HT1080 (cell line): ENCODE measurements around the gene ANKRD44. TPM values are rescaled to one million over a fixed set of nuclear protein-coding genes. Genes with fewer than 3 reads are reported as not detected.

Source experiments
- DNase-seq: peaks from one replicate; pipeline ENCODE4 v3.0.0-alpha.2; 2015; ENCODE audit warnings: low read depth
- total RNA-seq: library from RNA; depleted of rRNA; stranded (reverse); fragments of >200 nt; shearing (Covaris generic); gene quantifications from 2 replicates; pipeline ENCODE4 v1.2.3, GENCODE V29; 2014

The ANKRD44 gene
- total RNA-seq, 1 experiment from 2014 or later = 16.0 TPM

DNA sequence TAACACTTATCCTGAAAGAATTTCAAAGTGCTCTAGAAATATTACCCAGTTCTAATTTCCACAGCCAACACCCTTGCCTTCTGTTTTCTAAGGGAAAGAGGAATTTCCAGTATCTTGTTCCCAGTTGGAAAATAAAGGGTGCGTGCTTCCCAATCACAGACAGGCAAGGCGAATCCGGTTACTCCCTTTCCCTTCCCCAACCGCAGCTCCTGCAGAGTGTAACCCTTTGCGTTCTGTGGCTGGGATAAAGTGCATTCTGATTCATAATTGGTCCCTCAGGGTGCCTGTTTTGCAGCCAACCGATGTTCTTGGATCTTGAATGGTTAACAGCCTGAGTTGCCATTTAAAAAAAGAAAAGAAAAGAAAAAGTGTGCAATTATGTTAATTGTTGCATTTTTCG is 343.5 kb downstream of the ANKRD44 start:
- DNase-seq = peak; percentile 54

DNA sequence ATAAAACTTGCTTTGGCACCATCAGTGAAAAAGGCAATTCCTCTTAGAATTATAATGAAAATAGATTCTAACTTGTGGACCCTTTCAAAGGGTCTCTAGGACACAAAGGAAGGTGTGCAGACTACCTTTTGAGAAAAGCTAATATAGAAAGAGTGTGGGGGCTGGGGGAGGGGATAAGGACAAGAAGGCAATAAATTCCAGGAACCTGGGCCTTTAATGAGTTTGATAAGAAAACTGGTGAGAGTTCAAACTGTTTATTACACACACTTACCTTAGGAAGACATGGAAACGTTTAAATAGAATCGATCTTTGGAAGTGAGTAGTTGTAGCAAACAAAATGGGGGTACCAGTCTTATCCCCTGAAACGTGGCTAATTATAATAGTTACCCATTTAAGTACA is 344.5 kb downstream of the ANKRD44 start:
- DNase-seq = no peak

DNA sequence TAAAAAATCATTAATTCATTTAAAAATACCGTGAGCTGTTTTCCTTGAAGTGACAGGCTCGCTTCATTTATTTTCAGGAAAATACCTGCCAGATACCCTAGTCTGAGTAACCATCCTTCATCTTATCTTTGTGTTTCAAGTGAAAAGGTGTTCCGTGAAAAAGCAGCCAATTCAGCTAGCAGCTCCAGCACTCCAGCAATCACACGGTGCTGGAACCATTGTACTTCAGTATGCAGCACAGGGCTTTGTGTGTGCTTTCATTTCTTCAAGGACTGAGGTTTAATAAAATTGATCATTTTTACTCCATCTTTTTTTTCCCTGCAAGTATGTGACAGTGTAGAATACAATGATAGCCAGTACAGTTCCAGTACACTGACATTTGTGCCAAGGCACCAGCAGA is 344.9 kb downstream of the ANKRD44 start:
- DNase-seq = no peak

DNA sequence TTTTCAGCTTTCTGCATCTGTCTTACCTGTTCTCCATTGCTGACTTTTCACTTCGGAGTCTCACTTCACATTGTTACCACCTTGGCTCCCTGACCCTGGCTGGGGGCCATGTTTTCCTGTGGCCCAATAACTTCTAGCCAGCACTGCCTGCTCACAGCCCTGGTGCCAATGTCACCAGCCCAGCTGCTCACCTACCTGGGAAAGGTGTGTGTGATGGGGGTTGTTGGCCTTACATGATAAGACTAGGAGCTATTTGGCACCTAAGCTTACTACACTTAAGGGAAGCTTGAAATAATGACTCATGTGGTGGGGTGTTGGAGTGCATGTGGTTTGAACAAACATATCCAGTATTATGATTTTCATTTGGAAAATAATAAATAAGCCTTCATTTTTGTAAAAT is 346.6 kb downstream of the ANKRD44 start:
- no peak for DNase-seq

DNA sequence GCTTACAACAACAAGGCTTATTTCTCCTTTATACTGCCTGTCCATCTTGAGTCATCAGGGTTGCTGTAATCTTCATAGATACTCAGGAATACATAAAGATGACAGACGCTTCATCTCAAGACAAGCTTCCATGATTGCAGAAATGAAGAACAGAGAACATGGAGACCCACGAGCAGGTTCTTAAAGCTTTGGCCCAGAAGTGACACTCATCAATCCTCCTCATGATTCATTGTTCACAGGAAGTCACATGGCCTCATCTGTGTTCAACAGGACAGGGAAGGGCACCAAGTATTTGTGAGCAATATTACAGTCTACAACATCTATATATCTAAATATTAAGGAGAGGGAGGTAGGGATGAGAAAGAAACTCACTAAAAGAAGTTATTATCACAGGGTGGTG is 347.5 kb downstream of the ANKRD44 start:
- DNase-seq = peak; percentile 42

DNA sequence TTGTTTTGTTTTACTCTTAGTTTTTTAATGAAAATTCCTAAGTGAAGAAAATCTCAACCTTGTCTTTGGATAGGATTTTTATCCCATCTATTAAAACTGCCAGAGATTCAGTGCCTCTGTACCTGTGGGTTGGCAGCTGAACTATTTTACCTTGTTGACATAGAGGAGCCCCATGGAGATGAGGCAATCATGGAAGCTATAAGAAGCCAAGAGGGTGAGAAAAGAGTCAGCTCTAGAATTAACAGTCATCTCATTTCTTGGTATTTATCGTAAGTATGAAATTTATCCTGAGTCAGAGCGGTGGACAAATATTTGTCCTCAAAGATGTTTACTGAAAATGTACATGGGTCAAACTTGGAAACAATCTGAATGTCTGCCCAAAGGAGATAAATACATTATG is 348.3 kb downstream of the ANKRD44 start:
- no peak for DNase-seq

DNA sequence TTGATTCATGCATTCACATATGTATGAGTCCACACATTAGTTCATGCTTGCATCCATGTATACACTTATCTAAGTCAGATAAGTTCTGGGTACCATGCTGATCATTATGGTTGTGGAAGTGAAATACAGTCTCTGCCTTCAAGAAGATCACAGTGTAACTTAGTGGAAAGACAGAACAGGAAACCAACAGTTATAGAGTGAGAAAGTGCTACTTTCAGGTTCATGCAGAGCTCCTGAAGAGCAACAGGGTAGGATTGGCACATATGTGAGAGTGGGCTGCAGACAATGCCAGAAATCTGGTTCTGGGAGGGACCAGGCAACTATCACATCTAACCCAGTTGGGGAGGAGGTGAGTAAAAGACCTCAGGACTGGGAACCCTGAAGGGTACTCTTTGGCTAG is 348.7 kb downstream of the ANKRD44 start:
- DNase-seq = no peak

DNA sequence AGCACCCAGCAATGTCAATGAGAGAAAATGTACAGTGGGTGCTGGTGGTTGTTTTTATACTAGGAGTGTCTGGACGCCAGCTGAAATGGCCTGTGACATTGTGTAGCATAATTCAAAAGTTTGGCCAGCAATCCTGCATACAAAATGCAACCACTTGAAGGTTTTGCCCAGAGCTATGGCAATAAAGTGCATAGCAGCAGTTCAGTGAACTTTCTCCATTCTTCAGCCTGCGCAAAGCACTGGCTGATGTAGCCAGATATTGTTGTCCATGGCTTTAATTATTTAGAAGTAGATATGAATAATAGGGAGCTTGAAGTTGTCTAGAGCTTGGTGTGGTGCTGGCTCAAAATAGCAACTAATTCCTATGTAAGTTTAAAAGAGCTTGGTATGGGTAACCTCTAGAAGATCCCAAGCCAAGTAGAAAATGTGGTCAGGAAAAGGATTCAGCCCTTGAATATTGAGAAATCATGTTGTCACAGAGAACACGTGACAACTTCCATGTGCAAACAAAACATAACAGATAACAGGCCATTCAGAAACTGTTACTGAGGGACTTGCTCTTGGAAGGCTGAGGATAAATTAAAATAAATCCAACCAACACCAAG is 350.7 kb downstream of the ANKRD44 start:
- no peak for DNase-seq

DNA sequence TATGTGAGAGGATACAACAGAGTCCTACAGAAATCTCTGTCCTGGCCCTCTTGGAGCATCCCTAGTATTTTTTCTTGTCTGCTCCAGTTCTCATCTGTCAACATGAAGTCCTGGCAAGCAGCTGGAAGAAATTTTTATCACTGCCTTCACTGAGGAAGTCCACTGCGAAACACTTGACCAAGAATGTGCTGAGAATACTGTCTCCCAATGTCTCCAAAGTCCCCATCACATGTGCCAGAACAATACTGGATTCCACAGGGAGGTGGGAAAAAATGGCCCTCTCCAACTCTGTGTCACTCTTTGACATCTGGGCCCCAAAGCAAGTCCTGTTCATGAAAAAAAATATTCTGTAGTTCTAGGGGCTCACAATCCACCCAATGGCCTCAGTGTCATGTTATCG is 351.3 kb downstream of the ANKRD44 start:
- DNase-seq = no peak

DNA sequence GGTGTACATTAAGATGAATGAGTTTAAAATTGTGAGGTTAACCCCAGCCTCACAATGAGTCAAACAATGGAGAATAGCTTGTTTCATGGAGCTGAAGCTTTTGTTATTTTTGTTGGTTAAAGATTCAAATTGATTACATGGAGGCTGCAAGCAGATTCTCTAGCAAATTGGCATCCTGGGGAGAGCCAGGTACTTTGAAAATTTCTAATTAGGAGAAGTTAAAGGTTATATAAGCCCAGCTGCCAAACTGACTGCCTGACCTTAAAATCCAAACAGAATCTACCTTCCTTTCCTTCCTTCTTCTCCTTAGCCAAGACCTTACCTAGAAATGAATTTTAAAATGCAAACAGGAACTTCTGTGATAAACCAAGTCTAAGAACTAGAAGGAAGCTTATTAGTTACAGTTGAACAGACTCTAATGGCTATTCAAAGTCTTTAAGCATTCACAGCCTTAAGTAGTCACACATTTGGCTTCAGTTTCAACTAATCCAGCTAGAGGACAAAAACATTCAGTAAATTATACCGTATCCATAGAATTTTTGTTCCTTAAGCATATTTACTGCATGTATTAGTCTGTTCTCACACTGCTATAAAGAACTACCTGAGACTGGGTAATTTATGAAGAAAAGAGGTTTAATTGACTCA is 352.6 kb downstream of the ANKRD44 start:
- no peak for DNase-seq

DNA sequence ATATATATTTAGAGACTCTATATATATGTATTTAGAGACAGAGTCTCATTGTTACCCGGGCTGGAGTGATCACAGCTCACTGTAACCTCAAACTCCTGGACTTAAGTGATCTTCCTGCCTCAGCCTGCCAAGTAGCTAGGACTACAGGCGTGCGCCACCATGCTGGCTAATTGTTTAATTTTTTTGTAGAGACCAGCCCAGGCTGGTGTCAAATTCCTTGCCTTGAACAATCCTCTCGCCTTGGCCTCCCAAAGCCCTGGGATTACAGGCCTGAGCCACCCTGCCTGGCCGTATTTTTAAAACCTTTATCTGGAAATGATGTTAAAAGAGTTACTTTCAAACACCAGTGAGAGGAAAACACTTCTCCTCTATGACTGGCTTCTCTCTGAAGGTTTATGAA is 353.1 kb downstream of the ANKRD44 start:
- no peak for DNase-seq

DNA sequence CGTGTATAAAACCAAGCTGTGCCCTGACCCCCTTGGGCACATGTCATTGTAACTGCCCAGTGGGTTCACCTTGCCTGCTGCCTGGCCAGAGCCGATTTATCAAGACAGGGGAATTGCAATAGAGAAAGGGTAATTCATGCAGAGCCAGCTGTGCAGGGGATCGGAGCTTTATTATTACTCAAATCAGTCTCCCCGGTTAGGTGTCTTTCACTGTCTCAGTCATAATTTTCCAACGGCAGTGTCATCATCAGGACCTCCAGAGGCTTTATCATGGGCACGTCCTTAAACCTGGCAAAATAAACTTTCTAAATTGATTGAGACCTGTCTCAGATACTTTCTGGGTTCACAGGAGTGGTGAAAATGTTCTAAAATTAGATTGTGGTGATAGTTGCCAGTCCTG is 354.5 kb downstream of the ANKRD44 start:
- DNase-seq = no peak

DNA sequence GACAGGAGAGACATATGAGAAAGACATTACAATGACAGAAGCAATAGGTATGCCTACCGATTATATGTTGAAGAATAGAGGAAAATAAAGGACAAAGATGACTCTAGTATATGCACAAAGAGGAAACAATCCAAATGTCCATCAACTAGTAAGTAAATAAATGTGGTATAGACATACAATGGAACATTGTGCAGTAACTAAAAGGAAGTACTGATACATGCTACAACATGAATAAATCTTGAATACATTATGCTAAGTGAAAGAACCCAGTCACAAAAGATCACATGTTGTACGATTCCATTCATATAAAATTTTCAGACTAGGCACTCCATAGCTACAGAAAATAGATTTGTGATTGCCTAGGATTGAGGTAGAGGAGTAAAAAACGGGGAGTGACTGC is 355.5 kb downstream of the ANKRD44 start:
- DNase-seq = no peak

DNA sequence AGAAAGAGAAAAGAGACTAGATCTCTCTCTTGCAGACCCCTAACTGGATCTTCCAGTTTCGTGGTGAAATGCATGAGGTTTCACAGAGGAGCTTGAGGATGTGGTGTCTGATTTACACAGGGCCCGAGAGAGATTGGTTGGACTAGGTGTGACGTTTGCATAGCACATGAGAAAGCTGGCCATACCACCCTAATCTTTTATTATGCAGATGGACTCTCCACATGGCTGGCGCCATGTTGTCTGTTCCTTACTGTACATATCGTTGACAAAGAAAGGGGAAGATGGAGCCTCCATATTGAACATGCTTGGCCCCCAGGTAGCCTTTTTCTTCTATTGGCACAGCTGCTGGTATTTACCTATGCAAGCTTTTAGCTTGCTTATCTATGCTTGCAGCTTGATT is 356.6 kb downstream of the ANKRD44 start:
- DNase-seq = no peak

DNA sequence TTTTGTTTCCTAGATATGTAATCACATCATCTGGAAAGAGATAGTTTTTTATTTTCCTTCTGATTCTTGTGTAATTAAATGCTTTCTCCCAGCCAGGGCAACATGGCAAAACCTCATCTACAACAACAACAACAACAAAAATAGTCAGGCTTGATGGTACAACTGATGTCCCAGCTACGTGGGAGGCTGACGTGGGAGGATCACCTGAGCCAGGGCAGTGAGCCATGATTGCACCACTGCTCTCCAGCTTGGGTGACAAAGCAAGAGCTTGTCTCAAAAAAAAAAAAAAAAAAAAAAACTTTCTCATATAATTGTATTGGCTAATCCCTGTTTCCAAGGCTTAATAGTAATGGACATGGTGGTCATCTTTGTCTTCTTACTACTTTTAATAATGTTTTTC is 357.6 kb downstream of the ANKRD44 start:
- DNase-seq = no peak

DNA sequence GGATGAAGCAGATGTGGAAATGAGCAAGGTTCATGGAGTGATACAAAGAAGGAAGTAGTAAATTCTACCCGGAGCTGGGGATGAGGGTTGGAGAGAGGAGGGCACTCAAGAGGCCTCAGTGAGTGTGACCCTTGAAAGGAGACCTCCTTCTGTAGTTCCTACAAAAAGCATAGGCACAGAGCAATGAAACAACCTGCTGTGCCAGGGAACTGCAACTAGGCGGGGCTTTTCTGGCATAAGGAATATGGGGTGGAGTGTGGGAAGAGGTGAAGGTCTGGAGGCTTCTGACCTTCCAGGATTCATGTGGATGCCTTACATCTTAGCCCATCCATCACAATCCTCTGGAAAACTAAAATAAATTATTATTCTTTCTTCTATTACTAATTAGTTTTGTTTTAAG is 358.6 kb downstream of the ANKRD44 start:
- no peak for DNase-seq

DNA sequence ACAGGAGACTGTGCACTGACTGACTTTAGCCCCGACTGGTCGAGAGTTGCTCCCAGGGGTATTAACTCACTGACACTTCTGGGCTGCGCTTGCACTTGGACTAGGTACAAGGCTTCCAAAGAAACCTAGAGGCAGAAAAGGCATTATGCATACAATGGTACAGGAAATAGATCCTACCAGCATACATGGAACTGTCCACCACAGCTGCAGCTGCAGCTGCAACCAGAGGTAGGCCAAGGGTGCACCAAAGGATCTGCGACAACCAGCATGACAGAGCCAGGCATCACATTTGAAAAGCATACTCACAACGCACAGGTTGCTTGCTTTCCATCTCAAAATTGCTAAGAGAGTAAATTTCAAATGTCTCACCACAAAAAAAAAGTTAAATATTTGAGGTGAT is 361.5 kb downstream of the ANKRD44 start:
- no peak for DNase-seq

DNA sequence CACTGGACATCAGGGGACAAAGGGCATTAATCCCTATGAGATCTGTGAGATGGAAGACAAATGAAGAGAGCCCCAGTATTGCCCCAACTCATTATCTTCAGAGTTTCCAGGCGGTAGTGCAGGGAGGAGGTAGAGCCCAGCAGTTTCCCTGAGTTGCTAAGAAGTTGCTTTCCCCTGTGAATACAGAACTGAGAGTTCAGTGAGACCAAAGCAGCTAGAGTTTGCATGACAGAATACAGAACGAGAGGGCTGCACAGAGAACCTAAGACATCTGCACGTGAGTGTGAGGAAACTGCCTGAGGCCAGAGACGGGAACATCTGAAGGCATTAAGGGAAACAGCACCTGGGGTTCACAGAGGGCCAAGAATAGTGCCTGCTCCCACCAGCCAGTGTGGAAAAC is 366.0 kb downstream of the ANKRD44 start:
- DNase-seq = no peak

DNA sequence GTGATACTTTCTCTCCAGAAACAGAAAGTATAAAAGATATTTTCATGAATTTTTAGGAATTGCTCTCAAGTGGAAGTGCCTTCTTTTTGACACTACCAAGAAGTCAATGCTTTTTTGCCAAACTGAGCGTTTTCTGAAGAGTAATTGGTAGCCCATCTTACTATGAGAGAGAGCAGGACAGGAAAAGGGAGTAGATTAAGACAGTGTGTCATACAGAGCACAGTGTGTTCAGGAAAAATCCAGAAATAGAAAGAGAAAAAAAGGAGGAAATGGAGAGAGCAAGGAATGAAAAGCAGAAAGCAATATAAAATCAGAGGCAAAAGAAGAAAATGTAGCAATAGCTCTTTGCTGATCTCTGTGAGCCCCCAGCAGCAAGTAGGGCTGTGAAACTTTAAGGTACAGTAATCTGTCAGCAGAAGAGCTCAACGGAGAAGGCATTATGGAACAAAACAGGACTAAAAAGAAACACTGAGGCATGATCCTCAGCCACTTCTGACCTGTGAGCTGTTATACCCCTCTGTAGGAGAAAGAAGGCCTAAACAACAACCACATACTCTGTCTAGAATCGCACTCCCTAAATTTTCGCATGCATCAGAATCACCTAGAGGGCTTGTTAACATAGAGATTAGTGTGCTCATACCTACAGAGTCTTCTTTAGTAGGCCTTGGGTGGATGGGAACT is 369.0 kb downstream of the ANKRD44 start:
- DNase-seq = peak; percentile 32

DNA sequence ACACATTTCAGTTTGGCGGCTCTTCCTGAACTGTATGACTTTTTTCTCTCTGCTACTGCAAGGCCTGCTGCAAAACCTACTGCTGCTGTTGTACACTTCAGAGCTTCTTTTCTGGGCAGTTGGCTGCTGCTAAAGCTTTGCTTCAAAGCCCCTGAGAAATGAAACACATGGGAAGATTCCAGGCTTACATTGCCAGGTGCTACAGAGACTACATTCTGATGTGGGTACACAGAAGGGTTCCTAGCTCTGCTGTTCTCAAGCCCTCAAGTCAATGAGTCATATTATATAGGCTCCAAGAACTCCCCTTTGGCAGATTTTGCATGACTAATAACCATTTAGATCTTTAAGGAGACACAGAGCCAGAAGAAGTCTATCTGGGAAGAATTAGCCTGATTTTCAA is 371.2 kb downstream of the ANKRD44 start:
- DNase-seq = peak; percentile 76
